ENCODE results near the gene PITPNM3. TPM values are rescaled to one million over a fixed set of nuclear protein-coding genes. Genes with fewer than 3 reads are reported as not detected.

PITPNM3 gene
- total RNA-seq, 1 experiment from 2014 or later = 4.2 TPM

- DNase-seq (ENCODE audit: low read depth, low spot score) (no peak), ATAC-seq (no peak)
- no peaks in the 10 kb centered on the region for H3K9me3 ChIP-seq (ENCODE audit: control insufficient read depth in 1 of 2, insufficient read depth in 1 of 2, low read depth in 1 of 2, low read length in 2 of 2)
- H2AFZ ChIP-seq (ENCODE audit: low read depth, low read length, poor library complexity, severe bottlenecking) = no peak overlapping the region
- ChIA-PET CTCF (no interaction called here), RAD21 (ENCODE audit: low non-redundant PET in 1 of 2, low total read pairs in 2 of 2, uncharacterized antibody in 2 of 2, unreplicated experiment in 2 of 2) (no interaction called here), POLR2A (no interaction called here)
- no TSS peak for BruUV-seq (replicated peaks)
- intact Hi-C loops (cut with micrococcal nuclease) = no loop called here
- peaks cover 56% of the 10 kb centered on the region for H3K27me3 ChIP-seq (ENCODE audit: insufficient read depth, low read length)
- no peaks in the 10 kb centered on the region for H3K36me3 ChIP-seq (ENCODE audit: control insufficient read depth in 1 of 2, insufficient read depth in 2 of 2, low read length in 2 of 2)
- H3K4me2 ChIP-seq (ENCODE audit: low read length) = no peak overlapping the region
- H4K20me1 ChIP-seq (ENCODE audit: insufficient read depth) = no peaks in the 10 kb centered on the region
- no peaks in the 10 kb centered on the region for H3K9me2 ChIP-seq (ENCODE audit: insufficient read depth)
- H3K79me2 ChIP-seq (ENCODE audit: insufficient read depth, low read length) = no peaks in the 10 kb centered on the region
- no peak overlapping the region for H3K9ac ChIP-seq (ENCODE audit: low read length)
- TF ChIP-seq TCF7L2 (IDR thresholded peaks at IDR 0.05; ENCODE audit: borderline replicate concordance, extremely low read depth, insufficient read depth, insufficient read length) = no peak
- TF ChIP-seq, protein P1, sequence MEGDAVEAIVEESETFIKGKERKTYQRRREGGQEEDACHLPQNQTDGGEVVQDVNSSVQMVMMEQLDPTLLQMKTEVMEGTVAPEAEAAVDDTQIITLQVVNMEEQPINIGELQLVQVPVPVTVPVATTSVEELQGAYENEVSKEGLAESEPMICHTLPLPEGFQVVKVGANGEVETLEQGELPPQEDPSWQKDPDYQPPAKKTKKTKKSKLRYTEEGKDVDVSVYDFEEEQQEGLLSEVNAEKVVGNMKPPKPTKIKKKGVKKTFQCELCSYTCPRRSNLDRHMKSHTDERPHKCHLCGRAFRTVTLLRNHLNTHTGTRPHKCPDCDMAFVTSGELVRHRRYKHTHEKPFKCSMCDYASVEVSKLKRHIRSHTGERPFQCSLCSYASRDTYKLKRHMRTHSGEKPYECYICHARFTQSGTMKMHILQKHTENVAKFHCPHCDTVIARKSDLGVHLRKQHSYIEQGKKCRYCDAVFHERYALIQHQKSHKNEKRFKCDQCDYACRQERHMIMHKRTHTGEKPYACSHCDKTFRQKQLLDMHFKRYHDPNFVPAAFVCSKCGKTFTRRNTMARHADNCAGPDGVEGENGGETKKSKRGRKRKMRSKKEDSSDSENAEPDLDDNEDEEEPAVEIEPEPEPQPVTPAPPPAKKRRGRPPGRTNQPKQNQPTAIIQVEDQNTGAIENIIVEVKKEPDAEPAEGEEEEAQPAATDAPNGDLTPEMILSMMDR (IDR thresholded peaks at IDR 0.05 in 2 of 3, conservative IDR thresholded peaks at IDR 0.05 in 1 of 3; ENCODE audit: borderline replicate concordance in 1 of 3, insufficient read depth in 1 of 3, low read depth in 2 of 3, low read length in 2 of 3) = no peak
- TF ChIP-seq ZFX (IDR thresholded peaks at IDR 0.05) = no peak
- TF ChIP-seq, protein P2, sequence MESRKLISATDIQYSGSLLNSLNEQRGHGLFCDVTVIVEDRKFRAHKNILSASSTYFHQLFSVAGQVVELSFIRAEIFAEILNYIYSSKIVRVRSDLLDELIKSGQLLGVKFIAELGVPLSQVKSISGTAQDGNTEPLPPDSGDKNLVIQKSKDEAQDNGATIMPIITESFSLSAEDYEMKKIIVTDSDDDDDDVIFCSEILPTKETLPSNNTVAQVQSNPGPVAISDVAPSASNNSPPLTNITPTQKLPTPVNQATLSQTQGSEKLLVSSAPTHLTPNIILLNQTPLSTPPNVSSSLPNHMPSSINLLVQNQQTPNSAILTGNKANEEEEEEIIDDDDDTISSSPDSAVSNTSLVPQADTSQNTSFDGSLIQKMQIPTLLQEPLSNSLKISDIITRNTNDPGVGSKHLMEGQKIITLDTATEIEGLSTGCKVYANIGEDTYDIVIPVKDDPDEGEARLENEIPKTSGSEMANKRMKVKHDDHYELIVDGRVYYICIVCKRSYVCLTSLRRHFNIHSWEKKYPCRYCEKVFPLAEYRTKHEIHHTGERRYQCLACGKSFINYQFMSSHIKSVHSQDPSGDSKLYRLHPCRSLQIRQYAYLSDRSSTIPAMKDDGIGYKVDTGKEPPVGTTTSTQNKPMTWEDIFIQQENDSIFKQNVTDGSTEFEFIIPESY (IDR thresholded peaks at IDR 0.05; ENCODE audit: extremely low read depth, insufficient replicate concordance, low read length) = no peak
- TF ChIP-seq POLR2A (IDR thresholded peaks at IDR 0.05; ENCODE audit: borderline replicate concordance, extremely low read depth, insufficient read depth, insufficient read length) = no peak
- no peak for TF ChIP-seq YY1 (IDR thresholded peaks at IDR 0.05; ENCODE audit: extremely low read depth, insufficient replicate concordance, low read depth, low read length)
- H3K4me3 ChIP-seq (replicated peaks in 1 of 2; ENCODE audit: low read depth in 1 of 2, low read length in 2 of 2) = no peak overlapping the region
- no peak overlapping the region for H3K27ac ChIP-seq (ENCODE audit: low read depth, low read length)
- H3K4me1 ChIP-seq (ENCODE audit: control insufficient read depth in 1 of 2, insufficient read depth in 2 of 2, low read length in 2 of 2) = no peaks in the 10 kb centered on the region
Measured at GRCh38 chr17:6402258-6402657, 154.1 kb downstream of the PITPNM3 start.

Other genes starting within 250 kb of the PITPNM3 start
- not detected for gene AIPL1, start 121.4 kb downstream of the PITPNM3 start, total RNA-seq (2021; ENCODE audit: unreplicated experiment)
- 57.0 TPM for gene PIMREG, start 112.1 kb downstream of the PITPNM3 start, total RNA-seq (2021; ENCODE audit: unreplicated experiment)
- 18.3 TPM for gene KIAA0753, start 84.2 kb upstream of the PITPNM3 start, total RNA-seq (2021; ENCODE audit: unreplicated experiment)
- gene TXNDC17, start 84.5 kb upstream of the PITPNM3 start, total RNA-seq (2021; ENCODE audit: unreplicated experiment) = 121 TPM
- gene MED31, start 95.0 kb upstream of the PITPNM3 start, total RNA-seq (2021; ENCODE audit: unreplicated experiment) = 20.3 TPM
- 0.76 TPM for gene C17orf100, start 95.2 kb upstream of the PITPNM3 start, total RNA-seq (2021; ENCODE audit: unreplicated experiment)
- 0.07 TPM for gene SLC13A5, start 156.8 kb upstream of the PITPNM3 start, total RNA-seq (2021; ENCODE audit: unreplicated experiment)
- 0.25 TPM for gene XAF1, start 199.5 kb upstream of the PITPNM3 start, total RNA-seq (2021; ENCODE audit: unreplicated experiment)
- not detected for gene FBXO39, start 219.7 kb upstream of the PITPNM3 start, total RNA-seq (2021; ENCODE audit: unreplicated experiment)

All from HCT116 (cell line).